RWPE1 (cell line): ENCODE data around the gene CACFD1.

Experiments
- CTCF ChIA-PET: fragments of 350-600 bp; sonication (Branson Sonifier 250); formaldehyde crosslinking; extraction: SDS; loops from one replicate; lab custom pipeline; 2021; lab: Yijun Ruan, JAX
- POLR2A ChIA-PET: fragments of 400-600 bp; formaldehyde crosslinking; extraction: SDS; loops from one replicate; lab custom pipeline; 2020; ENCODE audit warnings: antibody characterized with exemption; ENCODE audit not compliant: low non-redundant PET; lab: Yijun Ruan, JAX
- DNase-seq: peaks from one replicate; pipeline ENCODE4 v3.0.0; 2012; ENCODE audit warnings: low spot score
- H3K27ac ChIP-seq: fragments of 450-650 bp; 2 replicates; pipeline ENCODE4 v1.5.1; 2017
- CTCF ChIP-seq: fragments of 450-650 bp; conservative IDR thresholded peaks from 2 replicates; pipeline ENCODE4 v1.5.1; 2017; ENCODE audit warnings: low read depth, mild to moderate bottlenecking

The CACFD1 gene

DNA sequence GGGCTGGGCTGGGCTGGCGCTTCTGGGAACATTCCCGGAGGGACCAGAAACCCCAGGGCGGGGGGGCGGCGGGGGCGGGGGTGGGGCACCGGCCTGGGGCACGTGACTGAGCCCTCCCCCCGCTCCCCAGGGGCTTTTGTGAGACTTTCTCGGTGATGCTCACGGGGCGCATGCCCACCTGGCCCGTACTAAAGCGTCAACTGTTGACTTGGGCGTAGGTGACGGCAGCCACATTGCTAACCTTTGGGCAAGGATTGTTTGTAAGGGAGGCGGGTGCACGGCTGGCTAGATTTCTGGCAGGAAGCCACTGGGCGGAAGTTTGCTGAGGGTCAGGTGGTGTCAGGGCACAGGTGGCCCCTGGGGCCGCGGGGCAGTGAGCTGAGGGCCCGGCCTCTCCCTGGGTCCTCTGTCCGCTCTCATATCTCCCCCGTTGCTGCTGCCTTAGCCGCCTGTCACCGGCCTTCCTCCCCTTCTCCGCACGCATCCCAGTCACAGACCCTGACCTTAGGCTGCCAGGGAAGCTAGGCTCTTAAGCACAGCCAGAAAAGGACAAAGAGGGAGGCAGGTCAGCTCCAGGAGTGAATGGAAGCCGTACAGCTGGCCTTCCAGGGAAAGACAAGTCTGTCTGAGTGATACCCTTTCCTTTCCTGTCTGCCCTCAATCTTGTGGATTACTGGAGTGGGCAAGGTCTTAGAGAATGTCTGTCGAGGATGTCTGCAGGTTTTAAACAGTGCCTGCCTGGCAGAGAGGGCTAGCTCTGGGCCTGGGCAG is 812 bp downstream of the CACFD1 start:
- H3K27ac ChIP-seq = peak overlapping the region; percentile 91
- CTCF ChIA-PET = interaction anchor here (0.6 to 0.8 kb wide), 2 partner anchors 51 to 552 kb away, joined by 3 read pairs; no protein-coding TSS in a partner anchor

GRCh38 chr9:133461975-133462374 is 2.2 kb downstream of the CACFD1 start:
- ChIA-PET POLR2A (interaction anchor here (0.6 kb wide), 1 partner anchor 295 kb away, joined by 3 read pairs; no protein-coding TSS in a partner anchor), CTCF (interaction anchor here (0.6 to 0.9 kb wide), 2 partner anchors 25 to 39 kb away, joined by 3 to 5 read pairs; no protein-coding TSS in a partner anchor)
- no peak for DNase-seq
- H3K27ac ChIP-seq = no peak overlapping the region
- no peak for TF ChIP-seq CTCF

More for the DNA sequence above, 812 bp downstream of the CACFD1 start:
- no peak for TF ChIP-seq CTCF
- POLR2A ChIA-PET = no interaction called here
- DNase-seq = peak; percentile 85

DNA sequence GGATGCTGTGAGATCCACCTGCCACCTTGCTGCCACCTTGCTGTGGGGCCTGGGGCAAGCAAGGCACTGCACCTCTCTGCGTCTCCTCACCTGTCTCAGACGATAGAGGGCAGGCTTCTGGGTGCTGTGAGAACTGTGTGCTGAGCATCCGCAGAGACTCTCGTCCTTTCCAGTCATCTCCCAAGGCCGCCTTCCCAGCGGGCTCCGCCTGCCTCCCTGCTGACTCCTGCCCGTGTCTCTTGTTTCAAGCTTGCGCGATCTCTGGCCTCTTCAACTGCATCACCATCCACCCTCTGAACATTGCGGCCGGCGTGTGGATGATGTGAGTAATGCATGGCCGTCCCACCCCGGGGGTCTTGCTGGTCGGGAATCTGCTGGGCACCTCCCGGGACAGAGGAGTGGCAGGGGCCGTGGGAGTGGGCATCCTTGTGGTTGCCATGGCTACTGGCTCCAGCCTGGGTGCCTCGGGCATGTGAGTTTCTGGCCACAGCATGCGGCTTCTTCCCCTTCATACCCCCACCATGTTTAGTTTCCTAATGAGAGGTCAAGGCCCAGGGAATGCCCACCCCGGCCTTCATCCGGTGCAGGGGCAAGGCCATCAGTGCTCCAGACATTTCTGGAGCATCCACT is 3.6 kb downstream of the CACFD1 start:
- POLR2A ChIA-PET = no interaction called here

DNA sequence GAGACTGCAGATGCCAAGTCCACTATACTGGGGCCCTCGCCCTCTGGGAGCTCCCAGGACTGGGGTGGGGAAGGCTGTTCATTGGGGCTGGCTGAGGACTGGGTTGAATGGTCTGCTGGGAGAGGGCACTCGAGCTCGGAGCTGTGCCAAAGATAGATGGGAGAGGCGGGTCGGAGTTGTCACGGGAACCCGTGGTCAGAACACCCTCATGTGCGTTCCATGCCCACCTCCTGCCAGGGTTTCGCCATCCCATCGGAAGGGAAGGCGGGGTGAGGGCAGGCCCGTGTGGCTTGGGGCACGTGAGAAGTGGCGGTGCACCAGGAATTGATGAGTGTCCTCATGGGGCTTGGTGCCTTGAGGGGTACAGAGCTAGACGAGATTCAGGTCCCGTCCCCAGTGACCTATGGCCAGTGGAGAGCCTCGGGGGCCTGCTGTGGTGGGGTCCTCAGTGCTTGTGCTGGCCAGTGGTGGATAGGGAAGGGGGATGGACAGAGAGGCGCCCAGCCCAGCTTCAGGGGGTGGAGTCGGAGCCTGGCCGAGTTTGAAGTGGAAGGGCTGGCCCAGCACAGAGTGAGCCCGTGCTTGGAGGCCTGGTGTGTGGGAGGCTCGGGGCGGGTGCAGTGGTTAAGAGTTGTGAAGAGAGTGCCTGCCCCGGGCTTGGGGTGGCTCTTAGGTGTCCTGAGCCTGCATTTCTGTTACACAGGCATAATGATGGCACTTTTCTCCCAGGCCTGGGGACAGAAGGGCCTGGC is 4.3 kb downstream of the CACFD1 start:
- DNase-seq = no peak
- CTCF ChIA-PET = interaction anchor here (0.6 to 1.2 kb wide), 3 partner anchors 9 to 63 kb away, joined by 3 read pairs; no protein-coding TSS in a partner anchor
- POLR2A ChIA-PET = no interaction called here

More for the DNA sequence above, 3.6 kb downstream of the CACFD1 start:
- DNase-seq = no peak
- H3K27ac ChIP-seq = no peak overlapping the region
- CTCF ChIA-PET = interaction anchor here (0.9 kb wide), 1 partner anchor 30 kb away, joined by 3 read pairs; no protein-coding TSS in a partner anchor
- TF ChIP-seq CTCF = no peak; the same call in 1 of the 2 replicates

GRCh38 chr9:133464638-133465037 is 4.9 kb downstream of the CACFD1 start:
- no peak overlapping the region for H3K27ac ChIP-seq
- ChIA-PET CTCF (interaction anchor here (1.2 kb wide), 2 partner anchors 9 to 22 kb away, joined by 3 read pairs; no protein-coding TSS in a partner anchor), POLR2A (no interaction called here)
- no peak for DNase-seq
- TF ChIP-seq CTCF = no peak

More for the DNA sequence above, 4.3 kb downstream of the CACFD1 start:
- H3K27ac ChIP-seq = no peak overlapping the region
- no peak for TF ChIP-seq CTCF
